Pancreas (tissue), 10 donors: ENCODE measurements around the gene PAN2. TPM values are rescaled to one million over a fixed set of nuclear protein-coding genes. Genes with fewer than 3 reads are reported as not detected.

ENCODE experiments used
- ATAC-seq, 4 donors: fragments of 200-7000 bp; cut with Tn5 transposase; one replicate each; pipeline versions ENCODE4 v1.8.0 to v1.9.1; 2020; ENCODE audit warnings: mild to moderate bottlenecking in 4 of 4, moderate library complexity in 4 of 4
- DNase-seq, 6 donors: peaks; one replicate each; pipeline ENCODE4 v3.0.0-alpha.2; 2020
- FAIRE-seq: peaks from 2 replicates; lab custom pipeline; 2012; peaks lifted over from hg19 to GRCh38; lab: Jason Lieb, UNC
- H3K27ac ChIP-seq, 4 donors: fragments of 200-600 bp; sonication (generic); 1 replicate in 3 of 4; 2 replicates in 1 of 4; pipeline versions ENCODE4 v1.5.0 to v1.8.0; 2020
- H3K27me3 ChIP-seq, 4 donors: fragments of 200-600 bp; one replicate each; pipeline ENCODE4 v1.8.0; 2021
- H3K36me3 ChIP-seq, 3 donors: fragments of 200-600 bp; sonication (generic) in 1 of 3; one replicate each; pipeline versions ENCODE4 v1.5.0 to v1.8.0; 2020 to 2021
- H3K4me1 ChIP-seq, 3 donors: fragments of 200-600 bp; one replicate each; pipeline ENCODE4 v1.8.0; 2021
- H3K4me3 ChIP-seq, 4 donors: fragments of 200-600 bp; sonication (generic) in 2 of 4; one replicate each; pipeline versions ENCODE4 v1.5.0 to v1.8.0; 2020 to 2021
- H3K9me3 ChIP-seq, 4 donors: fragments of 200-600 bp; one replicate each; pipeline ENCODE4 v1.8.0; 2021
- WGBS, 2 donors: extraction: QIAGEN DNeasy Blood & Tissue Kit; methylation state at CpG; one replicate each; pipeline ENCODE4 v1.1.7; 2013; 5-methylcytosine and 5-hydroxymethylcytosine counted together
- intact Hi-C, 3 donors: fragments of 100-400 bp; cut with DNase I; formaldehyde crosslinking; loops; one replicate each; pipeline versions ENCODE4 v1.11.1 to v1.14.2; 2022
- polyA plus RNA-seq, 2 donors: library from polyadenylated mRNA; stranded (reverse); fragments of 200-250 nt; gene quantifications; one replicate each; pipeline ENCODE4 v1.2.3, GENCODE V29; 2013
- total RNA-seq, 6 donors: library from RNA; stranded (reverse); fragmentation: NEBNext Ultra II Directional in 4 of 6; extraction: Animal tissue kit (Norgen Biotek cat#: 25700) in 4 of 6; gene quantifications; one replicate each; pipeline versions ENCODE4 v1.2.1 to v1.2.4, GENCODE V29; 2021 to 2023
- TF ChIP-seq, protein P1 (sequence below), 4 donors: fragments of 200-600 bp; sonication (generic) in 3 of 4; IDR thresholded peaks; one replicate each; pipeline versions ENCODE4 v1.5.0 to v1.8.0; 2021; ENCODE audit warnings: antibody characterized with exemption in 4 of 4
- donor health status: healthy with polysubstance abuse.
- donor health status: DM: no; HTN: no; CAD: no; lungs with moderate emphysema.
- donor health status: DM: no; HTN: no; CAD: no.
- donor health status: control.
- donor health status: control.
- donor health status: Bipolar disorder and iron deficiency.
- donor health status: DM: yes; HTN: yes; CAD: no.
- donor health status: DM: no; HTN: no; CAD: no.
- donor health status: DM: no; HTN: no; CAD: no.
- donor health status: DM: yes; HTN: yes; CAD: no.

Gene PAN2
- total and polyA plus RNA-seq, 8 donors: 24.3 to 111 (median 49.3) TPM

DNA sequence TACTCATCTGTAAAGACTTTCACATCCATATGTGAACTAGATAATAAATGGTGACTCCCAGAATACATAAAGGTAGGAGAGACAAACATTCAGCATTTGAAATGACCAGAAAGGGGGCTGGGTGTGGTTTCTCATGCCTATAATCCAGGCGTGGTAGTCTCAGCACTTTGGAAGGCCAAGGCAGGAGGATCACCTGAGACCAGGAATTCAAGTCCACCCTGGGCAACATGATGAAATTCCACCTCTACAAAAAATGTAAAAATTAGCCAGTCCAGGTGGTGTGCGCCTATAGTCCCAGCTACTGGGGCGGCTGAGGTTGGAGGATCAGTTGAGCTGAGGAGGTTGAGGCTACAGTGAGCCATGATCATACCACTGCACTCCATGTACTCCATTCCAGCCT lies 29.5 kb downstream of the PAN2 start:
- no peak overlapping the region for H3K27ac ChIP-seq
- peaks cover 0 to 7% (median 0%) of the 10 kb centered on the region in 3 donors for H3K36me3 ChIP-seq
- WGBS, 2 donors: 94% methylated on average over 3 of the region's 3 CpGs
- TF ChIP-seq, protein P1, sequence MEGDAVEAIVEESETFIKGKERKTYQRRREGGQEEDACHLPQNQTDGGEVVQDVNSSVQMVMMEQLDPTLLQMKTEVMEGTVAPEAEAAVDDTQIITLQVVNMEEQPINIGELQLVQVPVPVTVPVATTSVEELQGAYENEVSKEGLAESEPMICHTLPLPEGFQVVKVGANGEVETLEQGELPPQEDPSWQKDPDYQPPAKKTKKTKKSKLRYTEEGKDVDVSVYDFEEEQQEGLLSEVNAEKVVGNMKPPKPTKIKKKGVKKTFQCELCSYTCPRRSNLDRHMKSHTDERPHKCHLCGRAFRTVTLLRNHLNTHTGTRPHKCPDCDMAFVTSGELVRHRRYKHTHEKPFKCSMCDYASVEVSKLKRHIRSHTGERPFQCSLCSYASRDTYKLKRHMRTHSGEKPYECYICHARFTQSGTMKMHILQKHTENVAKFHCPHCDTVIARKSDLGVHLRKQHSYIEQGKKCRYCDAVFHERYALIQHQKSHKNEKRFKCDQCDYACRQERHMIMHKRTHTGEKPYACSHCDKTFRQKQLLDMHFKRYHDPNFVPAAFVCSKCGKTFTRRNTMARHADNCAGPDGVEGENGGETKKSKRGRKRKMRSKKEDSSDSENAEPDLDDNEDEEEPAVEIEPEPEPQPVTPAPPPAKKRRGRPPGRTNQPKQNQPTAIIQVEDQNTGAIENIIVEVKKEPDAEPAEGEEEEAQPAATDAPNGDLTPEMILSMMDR (IDR thresholded peaks at IDR 0.05): no peak
- no peaks in the 10 kb centered on the region for H3K9me3 ChIP-seq
- peaks cover 0 to 5% (median 4%) of the 10 kb centered on the region in 3 donors for H3K4me1 ChIP-seq
- no peak overlapping the region for H3K4me3 ChIP-seq
- FAIRE-seq (no peak), ATAC-seq (no peak), DNase-seq (no peak)
- intact Hi-C loops: no loop called here
- no peaks in the 10 kb centered on the region for H3K27me3 ChIP-seq

DNA sequence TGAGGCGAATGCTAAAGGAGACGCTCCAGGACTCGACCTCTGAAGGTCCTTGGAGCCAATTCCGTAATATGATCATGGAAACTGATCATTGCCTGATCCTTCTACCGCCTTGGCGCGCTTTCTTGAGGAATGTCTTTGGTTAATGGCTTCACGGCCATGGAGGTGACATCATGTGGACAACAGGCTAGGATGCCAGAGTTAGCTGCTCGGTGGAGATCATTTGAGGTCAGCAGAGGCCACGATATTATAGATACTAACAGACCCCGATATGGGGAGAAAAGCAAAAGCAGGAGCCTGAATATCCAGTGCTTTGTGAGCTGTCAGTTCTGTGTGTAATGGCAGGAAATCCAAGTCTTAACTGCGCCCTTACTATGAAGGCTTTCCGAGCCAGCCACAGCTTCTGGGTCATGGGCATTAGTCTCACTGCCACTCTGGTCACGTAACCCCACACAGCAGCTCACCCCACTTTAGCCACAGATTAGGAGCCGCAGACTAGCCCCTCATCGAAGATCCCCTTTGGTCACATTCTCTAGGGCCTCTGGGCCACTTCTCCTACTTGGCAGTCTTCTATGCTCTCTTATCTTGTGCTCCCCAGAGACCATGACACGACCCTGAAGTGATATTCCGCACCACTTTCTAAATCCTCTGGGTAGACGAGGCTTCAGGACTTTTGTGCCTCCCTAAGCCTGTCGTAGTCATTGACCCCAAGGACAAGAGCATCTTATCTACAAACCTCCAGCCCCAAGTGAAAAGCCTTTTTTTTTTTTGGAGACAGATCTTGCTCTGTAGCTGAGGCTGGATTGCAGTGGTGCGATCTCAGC lies 32.9 kb downstream of the PAN2 start:
- H3K4me1 ChIP-seq: peaks cover 5 to 30% (median 14%) of the 10 kb centered on the region in 3 donors
- no peaks in the 10 kb centered on the region for H3K27me3 ChIP-seq
- intact Hi-C loops: no loop called here
- ATAC-seq (peak; percentile 20 to 49 (median 23)), DNase-seq (peak in 1 of 6 donors; percentile 31), FAIRE-seq (no peak)
- TF ChIP-seq, protein P1 (IDR thresholded peaks at IDR 0.05): no peak
- H3K27ac ChIP-seq: peak overlapping the region; percentile 75 to 91 (median 88)
- H3K4me3 ChIP-seq: peak overlapping the region; percentile 53 to 98 (median 74)
- 30 to 33% methylated on average over 21 of the region's 21 CpGs for WGBS, 2 donors
- no peaks in the 10 kb centered on the region for H3K9me3 ChIP-seq
- H3K36me3 ChIP-seq: no peaks in the 10 kb centered on the region

DNA sequence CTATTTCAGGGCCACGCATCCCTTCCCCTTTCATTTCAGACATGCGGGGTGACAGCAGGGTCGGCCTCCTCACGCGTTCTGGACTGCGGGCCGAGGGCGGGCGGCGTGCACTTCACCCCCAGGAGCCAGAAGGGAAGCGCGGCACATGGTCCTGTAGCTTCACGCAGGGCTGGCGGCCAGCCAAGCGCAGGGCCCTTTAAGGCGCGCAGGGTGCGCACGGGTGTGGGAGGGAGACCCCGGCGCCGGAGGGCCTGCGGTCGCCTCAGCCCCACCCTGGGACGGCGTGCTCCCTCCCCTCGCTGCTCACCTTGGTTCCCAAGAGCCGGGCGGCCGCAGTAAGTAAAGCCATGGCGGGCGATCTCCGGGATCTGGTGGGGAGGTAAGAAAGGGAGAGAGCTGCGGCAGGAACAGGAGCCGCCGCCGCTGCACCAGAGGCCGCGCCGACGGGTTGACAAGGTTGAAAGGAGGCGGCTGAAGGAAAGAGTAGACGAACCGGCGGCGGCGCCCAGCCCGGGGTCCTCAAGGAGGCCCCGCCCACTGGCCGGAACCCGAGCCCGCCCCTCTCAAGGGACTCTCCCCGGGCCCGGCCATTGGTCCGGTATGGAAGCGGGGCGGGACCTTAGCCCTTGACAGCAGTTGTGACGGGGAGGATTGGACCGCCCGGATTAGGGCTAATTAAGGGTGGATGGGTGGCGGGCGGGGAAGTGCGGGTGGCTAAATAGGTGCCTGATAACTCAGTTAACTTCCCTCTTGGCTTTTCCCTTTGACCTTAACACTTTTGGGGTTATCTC lies 33.8 kb downstream of the PAN2 start, which contains the start of gene CS:
Gene CS (minus strand): TSS at position 478 of the 791 bp plus-strand sequence. CDS start 129 bp downstream, at position 349.
- ATAC-seq (peak; percentile 96 to 99 (median 96)), FAIRE-seq (peak; percentile 69), DNase-seq (peak; percentile 97 to 99 (median 99))
- H3K36me3 ChIP-seq: no peaks in the 10 kb centered on the region
- H3K27ac ChIP-seq: peak within 1 kb of the TSS; percentile 75 to 91 (median 88)
- peak within 1 kb of the TSS; percentile 53 to 98 (median 74) for H3K4me3 ChIP-seq
- no peaks in the 10 kb centered on the region for H3K9me3 ChIP-seq
- WGBS, 2 donors: 0% methylated on average over 61 to 63 of the region's 63 CpGs
- H3K4me1 ChIP-seq: peaks cover 5 to 30% (median 14%) of the 10 kb centered on the region in 3 donors
- H3K27me3 ChIP-seq: no peaks in the 10 kb centered on the region
- TF ChIP-seq, protein P1 (IDR thresholded peaks at IDR 0.05): no peak
- intact Hi-C loops: no loop called here

DNA sequence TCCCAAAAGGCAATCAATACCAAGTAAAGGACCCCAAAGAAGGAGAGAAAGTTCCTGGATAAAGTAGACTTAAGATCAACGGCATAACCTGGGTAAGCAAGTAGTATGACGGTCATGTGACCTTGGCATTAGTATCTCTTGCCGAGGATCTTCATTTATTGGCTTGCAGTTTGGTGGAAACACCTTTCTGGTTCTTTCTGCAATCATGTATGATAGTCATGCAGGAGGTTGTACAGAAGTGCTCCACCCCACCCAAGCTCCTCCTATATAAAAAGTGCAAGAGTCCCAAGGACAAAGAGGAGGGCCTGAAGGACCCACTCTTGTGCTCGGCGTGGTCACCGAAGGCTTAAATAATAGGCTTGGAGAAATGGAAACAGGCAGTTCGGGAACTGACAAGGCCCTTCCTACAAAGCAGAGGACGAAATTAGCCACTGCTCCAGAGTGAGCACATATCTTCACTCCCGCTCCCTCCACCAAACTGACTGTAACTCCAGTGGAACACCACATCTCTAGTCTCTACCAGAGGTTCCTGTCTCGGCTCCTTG lies 34.4 kb downstream of the PAN2 start:
- TF ChIP-seq, protein P1 (IDR thresholded peaks at IDR 0.05): no peak
- Histone ChIP-seq H3K4me1 (peaks cover 5 to 30% (median 14%) of the 10 kb centered on the region in 3 donors), H3K27ac (peak overlapping the region; percentile 75 to 91 (median 88)), H3K27me3 (no peaks in the 10 kb centered on the region), H3K9me3 (no peaks in the 10 kb centered on the region), H3K4me3 (peak overlapping the region; percentile 53 to 98 (median 74)), H3K36me3 (no peaks in the 10 kb centered on the region)
- intact Hi-C loops: no loop called here
- FAIRE-seq (no peak), ATAC-seq (peak; percentile 6 to 31 (median 20)), DNase-seq (peak in 2 of 6 donors; percentile 25 to 28)
- WGBS, 2 donors: 0 to 1% methylated on average over 10 of the region's 10 CpGs
